Right ventricle myocardium superior (tissue), 1 donor: ENCODE data around the gene DENND1B. TPM values are rescaled to one million over a fixed set of nuclear protein-coding genes. Genes with fewer than 3 reads are reported as not detected.

Source experiments
- ATAC-seq: fragments of 200-7000 bp; cut with Tn5 transposase; one replicate; pipeline ENCODE4 v1.9.1; 2020; ENCODE audit warnings: mild to moderate bottlenecking; ENCODE audit not compliant: poor library complexity
- DNase-seq: peaks from one replicate; pipeline ENCODE4 v3.0.0-alpha.2; 2020
- intact Hi-C: fragments of 100-400 bp; cut with DNase I; formaldehyde crosslinking; loops from one replicate; pipeline ENCODE4 v1.11.2; 2022
- long read RNA-seq: library from polyadenylated mRNA; unstranded; transcript quantifications from one replicate; pipeline ENCODE4 v2.0.0, GENCODE V29; 2021
- total RNA-seq: library from RNA; stranded (reverse); fragmentation: NEBNext Ultra II Directional; extraction: Animal tissue kit (Norgen Biotek cat#: 25700); gene quantifications from one replicate; pipeline ENCODE4 v1.2.1, GENCODE V29; 2021
- donor health status: DM: no; HTN: yes; CAD: no; lungs with severe emphysema.

The DENND1B gene, protein sequence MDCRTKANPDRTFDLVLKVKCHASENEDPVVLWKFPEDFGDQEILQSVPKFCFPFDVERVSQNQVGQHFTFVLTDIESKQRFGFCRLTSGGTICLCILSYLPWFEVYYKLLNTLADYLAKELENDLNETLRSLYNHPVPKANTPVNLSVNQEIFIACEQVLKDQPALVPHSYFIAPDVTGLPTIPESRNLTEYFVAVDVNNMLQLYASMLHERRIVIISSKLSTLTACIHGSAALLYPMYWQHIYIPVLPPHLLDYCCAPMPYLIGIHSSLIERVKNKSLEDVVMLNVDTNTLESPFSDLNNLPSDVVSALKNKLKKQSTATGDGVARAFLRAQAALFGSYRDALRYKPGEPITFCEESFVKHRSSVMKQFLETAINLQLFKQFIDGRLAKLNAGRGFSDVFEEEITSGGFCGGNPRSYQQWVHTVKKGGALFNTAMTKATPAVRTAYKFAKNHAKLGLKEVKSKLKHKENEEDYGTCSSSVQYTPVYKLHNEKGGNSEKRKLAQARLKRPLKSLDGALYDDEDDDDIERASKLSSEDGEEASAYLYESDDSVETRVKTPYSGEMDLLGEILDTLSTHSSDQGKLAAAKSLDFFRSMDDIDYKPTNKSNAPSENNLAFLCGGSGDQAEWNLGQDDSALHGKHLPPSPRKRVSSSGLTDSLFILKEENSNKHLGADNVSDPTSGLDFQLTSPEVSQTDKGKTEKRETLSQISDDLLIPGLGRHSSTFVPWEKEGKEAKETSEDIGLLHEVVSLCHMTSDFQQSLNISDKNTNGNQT
- 20.9 TPM for total RNA-seq
- long read RNA-seq, full-length matches to known transcripts, result 6 of 39 reads
- long read RNA-seq, partial matches to known transcripts, result 5 of 39 reads
- long read RNA-seq, other reads (novel, unspliced or antisense), result 28 of 39 reads

GRCh38 chr1:197775282-197776262 lies at the start of gene DENND1B:
Gene DENND1B (minus strand): TSS chr1:197775480. CDS start chr1:197775155, 325 bp downstream.
- intact Hi-C loops, result no loop called here
- ATAC-seq (peak; percentile 82), DNase-seq (peak; percentile 89)

DNA sequence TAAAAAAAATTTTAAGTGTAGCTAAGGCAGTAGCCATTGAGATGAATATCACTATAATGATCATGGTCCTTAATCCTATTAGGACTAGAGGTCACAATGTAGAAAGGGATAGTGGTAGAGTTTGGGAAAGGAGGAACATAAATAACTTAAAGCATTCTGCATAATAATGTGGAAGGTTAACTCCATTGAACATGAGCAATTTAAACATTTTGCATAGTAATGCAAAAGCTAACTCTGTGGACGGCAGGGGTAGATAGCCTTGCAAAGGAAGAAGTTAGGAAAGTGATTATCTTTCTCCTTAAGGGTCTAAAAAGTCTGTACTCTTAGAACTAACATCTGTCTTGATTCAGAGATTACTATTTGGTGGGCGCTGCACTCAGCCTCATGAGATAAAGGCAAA lies 39.0 kb upstream of the DENND1B start:
- ATAC-seq, result no peak
- intact Hi-C loops, result no loop called here
- DNase-seq, result no peak

- DNase-seq, result no peak
- intact Hi-C loops, result no loop called here
- no peak for ATAC-seq
These were observed 38.5 kb upstream of the DENND1B start for GRCh38 chr1:197813741-197814140.

- DNase-seq, result no peak
- peak; percentile 81 for ATAC-seq
- intact Hi-C loops, result no loop called here
These were observed 36.5 kb upstream of the DENND1B start for GRCh38 chr1:197811769-197812168.

- ATAC-seq (no peak), DNase-seq (no peak)
- intact Hi-C loops, result no loop called here
These were observed 35.5 kb upstream of the DENND1B start for GRCh38 chr1:197810812-197811211.

GRCh38 chr1:197808880-197809279 lies 33.6 kb upstream of the DENND1B start:
- ATAC-seq (no peak), DNase-seq (no peak)
- intact Hi-C loops, result no loop called here

GRCh38 chr1:197807739-197808453 lies 32.6 kb upstream of the DENND1B start:
- ATAC-seq (peak; percentile 74), DNase-seq (peak; percentile 48)
- intact Hi-C loops, result no loop called here

DNA sequence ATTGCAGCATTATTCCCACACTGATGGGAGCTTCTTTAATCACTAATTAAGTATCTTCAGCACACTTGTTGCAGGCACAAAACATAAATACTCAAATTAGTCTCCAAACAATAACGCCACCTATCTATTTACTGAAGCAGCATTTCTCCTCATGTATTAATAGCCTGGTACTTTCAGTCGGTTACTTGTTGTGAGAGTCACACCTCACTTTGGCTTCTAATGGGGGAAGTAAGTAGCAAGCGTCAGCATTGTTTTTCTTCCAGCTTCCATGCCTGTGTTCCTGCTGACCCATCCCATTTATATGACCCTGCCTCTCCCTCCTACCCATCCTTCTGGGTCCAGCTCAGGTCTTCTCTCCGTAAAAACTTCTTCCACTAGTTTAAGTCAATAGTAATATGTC lies 31.9 kb upstream of the DENND1B start:
- peak; percentile 53 for ATAC-seq
- intact Hi-C loops, result no loop called here
- DNase-seq, result no peak

DNA sequence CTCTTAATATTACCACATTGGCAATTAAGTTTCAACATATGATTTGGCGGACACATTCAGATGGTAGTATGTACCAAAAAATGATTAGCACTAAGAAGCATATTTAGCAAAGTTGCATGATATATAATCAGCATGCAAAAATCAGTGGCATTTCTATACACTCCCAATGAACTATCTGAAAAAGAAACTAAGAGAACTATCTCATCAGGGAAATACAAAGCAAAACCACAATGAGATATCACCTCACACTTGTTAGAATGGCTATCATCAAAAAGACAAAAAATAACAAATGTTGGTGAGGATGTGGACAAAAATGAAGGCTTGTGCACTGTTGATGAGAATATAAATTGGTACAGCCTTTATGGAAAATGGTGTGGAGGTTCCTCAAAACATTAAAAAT lies 31.4 kb upstream of the DENND1B start:
- ATAC-seq (no peak), DNase-seq (no peak)
- intact Hi-C loops, result no loop called here

- intact Hi-C loops, result no loop called here
- ATAC-seq (peak; percentile 12), DNase-seq (no peak)
These were observed 26.4 kb upstream of the DENND1B start for GRCh38 chr1:197801684-197802083.

GRCh38 chr1:197801111-197801482 lies 25.8 kb upstream of the DENND1B start:
- ATAC-seq (peak; percentile 56), DNase-seq (no peak)
- intact Hi-C loops, result no loop called here

DNA sequence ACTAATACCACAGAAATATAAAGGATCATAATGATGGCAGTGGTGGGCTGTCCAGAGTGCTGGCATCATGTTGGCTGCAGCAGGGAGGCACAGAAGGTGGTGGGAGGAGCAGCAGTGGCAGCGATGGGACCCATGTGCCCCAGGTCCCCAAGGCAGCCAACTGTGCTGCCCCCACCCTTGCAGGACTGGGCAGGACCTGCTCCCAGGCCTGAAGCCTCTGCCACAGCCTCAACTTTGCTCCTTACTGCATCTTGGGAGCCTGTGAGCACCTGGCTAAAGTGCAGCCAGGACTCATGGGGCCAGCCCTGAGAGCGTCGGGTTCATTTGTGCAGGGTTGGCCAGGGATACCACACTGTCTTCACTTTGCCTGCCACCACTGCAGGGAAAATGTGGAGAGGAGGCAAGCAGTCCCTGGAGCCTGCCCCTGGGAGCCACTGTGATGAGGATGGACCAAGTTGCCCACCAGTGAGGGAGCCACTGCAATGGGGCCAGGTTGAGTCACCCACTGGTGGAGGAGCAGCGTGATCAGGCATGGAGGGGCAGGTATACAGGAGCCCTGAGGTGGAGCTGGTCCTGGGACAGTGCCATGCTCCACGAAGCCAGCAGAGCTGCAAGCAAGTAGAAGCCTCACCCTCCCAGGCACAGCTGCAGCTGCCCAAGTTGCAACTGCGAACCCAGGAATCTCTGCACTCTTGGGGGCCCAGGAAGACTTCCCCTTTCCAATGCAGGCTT lies 25.3 kb upstream of the DENND1B start:
- no peak for ATAC-seq
- DNase-seq, result no peak
- intact Hi-C loops, result no loop called here

GRCh38 chr1:197799271-197799670 lies 24.0 kb upstream of the DENND1B start:
- intact Hi-C loops, result no loop called here
- no peak for DNase-seq
- no peak for ATAC-seq

GRCh38 chr1:197798492-197798891 lies 23.2 kb upstream of the DENND1B start:
- DNase-seq (no peak), ATAC-seq (peak; percentile 52)
- intact Hi-C loops, result no loop called here

DNA sequence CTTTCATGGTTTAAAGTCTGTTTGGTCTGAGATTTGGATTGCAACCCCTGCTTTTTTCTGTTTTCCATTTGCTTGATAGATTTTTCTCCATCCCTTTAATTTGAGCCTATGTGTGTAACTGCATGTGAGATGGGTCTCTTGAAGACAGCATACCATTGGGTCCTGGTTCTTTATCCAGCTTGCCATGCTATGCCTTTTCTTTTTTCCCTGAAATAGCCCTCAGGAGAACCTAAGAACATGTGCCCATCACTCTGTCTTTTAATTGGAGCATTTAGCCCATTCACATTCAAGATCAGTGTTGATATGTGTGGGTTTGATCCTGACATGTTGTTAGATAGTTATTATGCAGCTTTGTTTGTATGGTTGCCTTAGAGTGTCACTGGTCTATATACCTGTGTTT lies 21.7 kb upstream of the DENND1B start:
- DNase-seq, result no peak
- no peak for ATAC-seq
- intact Hi-C loops, result no loop called here

- intact Hi-C loops, result no loop called here
- DNase-seq (no peak), ATAC-seq (no peak)
These were observed 13.8 kb upstream of the DENND1B start for GRCh38 chr1:197788741-197789739.
